GM21825 (cell line): ENCODE results near the gene URGCP.

ENCODE experiments used
- ATAC-seq: cut with Tn5 transposase; IDR thresholded peaks from one replicate; pipeline ENCODE4 v1.9.1; 2021; ENCODE audit warnings: mild to moderate bottlenecking, moderate library complexity; ENCODE audit not compliant: unreplicated experiment

URGCP gene

GRCh38 chr7:43906331-43907010 lies at the start of gene URGCP:
Gene URGCP (minus strand): TSS chr7:43906596. CDS start chr7:43906575, 21 bp downstream.
- ATAC-seq, result peak; percentile 71

GRCh38 chr7:43956027-43956426 lies 49.6 kb upstream of the URGCP start:
- ATAC-seq, result no peak

GRCh38 chr7:43954524-43955228 lies 48.3 kb upstream of the URGCP start:
- peak; percentile 80 for ATAC-seq

GRCh38 chr7:43953071-43953470 lies 46.7 kb upstream of the URGCP start:
- ATAC-seq, result no peak

- ATAC-seq, result no peak
These were observed 45.6 kb upstream of the URGCP start for GRCh38 chr7:43952028-43952427.

GRCh38 chr7:43944286-43944685 lies 37.9 kb upstream of the URGCP start:
- no peak for ATAC-seq

- ATAC-seq, result no peak
These were observed 37.2 kb upstream of the URGCP start for GRCh38 chr7:43943417-43944187.

- ATAC-seq, result no peak
These were observed 36.6 kb upstream of the URGCP start for GRCh38 chr7:43942997-43943396.

GRCh38 chr7:43942250-43942649 lies 35.9 kb upstream of the URGCP start:
- no peak for ATAC-seq

- no peak for ATAC-seq
These were observed 32.6 kb upstream of the URGCP start for GRCh38 chr7:43938892-43939482.

- ATAC-seq, result no peak
These were observed 31.0 kb upstream of the URGCP start for GRCh38 chr7:43937444-43937843.

GRCh38 chr7:43933902-43934560 lies 27.6 kb upstream of the URGCP start:
- no peak for ATAC-seq

- no peak for ATAC-seq
These were observed 24.9 kb upstream of the URGCP start for GRCh38 chr7:43931346-43931745.

GRCh38 chr7:43929529-43930457 lies 23.4 kb upstream of the URGCP start:
- ATAC-seq, result no peak

- ATAC-seq, result no peak
These were observed 21.4 kb upstream of the URGCP start for GRCh38 chr7:43927810-43928209.

- peak; percentile 25 for ATAC-seq
These were observed 20.4 kb upstream of the URGCP start for GRCh38 chr7:43926798-43927123.

GRCh38 chr7:43925984-43926797 lies 19.8 kb upstream of the URGCP start, which contains the start of gene UBE2D4:
Gene UBE2D4 (plus strand): TSS chr7:43926436. CDS start chr7:43926533, 97 bp downstream.
- peak; percentile 93 for ATAC-seq

- ATAC-seq, result no peak
These were observed 16.3 kb upstream of the URGCP start for GRCh38 chr7:43922726-43923125.

GRCh38 chr7:43921423-43921822 lies 15.0 kb upstream of the URGCP start:
- no peak for ATAC-seq
